Heart right ventricle (tissue), 16 donors: ENCODE measurements around the gene PAK1IP1. TPM values are rescaled to one million over a fixed set of nuclear protein-coding genes. Genes with fewer than 3 reads are reported as not detected.
A peak's percentile ranks its signal among the peaks of the same experiment; 100 is the strongest.
"Not testable (repeated sequence)": the region's sequence is repeated elsewhere in the genome, so short reads cannot be mapped to it uniquely, and the experiment has no call there.

ENCODE experiments used
- ATAC-seq, 8 donors: fragments of 200-7000 bp; cut with Tn5 transposase; one replicate each; pipeline ENCODE4 v1.9.1; 2020; ENCODE audit warnings: mild to moderate bottlenecking in 8 of 8, moderate library complexity in 8 of 8, moderate number of reproducible peaks in 1 of 8
- DNase-seq, 2 donors: peaks; one replicate each; pipeline ENCODE4 v3.0.0-alpha.2; 2020
- H3K27ac ChIP-seq, 10 donors: fragments of 200-600 bp; sonication (generic) in 2 of 10; one replicate each; pipeline versions ENCODE4 v1.5.0 to v1.8.0; 2020 to 2022; ENCODE audit warnings: mild to moderate bottlenecking in 3 of 10
- H3K27me3 ChIP-seq, 7 donors: fragments of 200-600 bp; one replicate each; pipeline ENCODE4 v1.8.0; 2021 to 2022; ENCODE audit warnings: mild to moderate bottlenecking in 2 of 7
- H3K36me3 ChIP-seq, 9 donors: fragments of 200-600 bp; sonication (generic) in 1 of 9; one replicate each; pipeline versions ENCODE4 v1.5.0 to v1.8.0; 2020 to 2022; ENCODE audit warnings: mild to moderate bottlenecking in 2 of 9
- H3K4me1 ChIP-seq, 9 donors: fragments of 200-600 bp; sonication (generic) in 1 of 9; one replicate each; pipeline versions ENCODE4 v1.5.0 to v1.8.0; 2020 to 2022; ENCODE audit warnings: mild to moderate bottlenecking in 4 of 9
- H3K4me3 ChIP-seq, 10 donors: fragments of 200-600 bp; sonication (generic) in 2 of 10; one replicate each; pipeline versions ENCODE4 v1.5.0 to v1.8.0; 2020 to 2022; ENCODE audit warnings: mild to moderate bottlenecking in 7 of 10, moderate library complexity in 2 of 10
- H3K9me3 ChIP-seq, 11 donors: fragments of 200-600 bp in 10 of 11; sonication (generic) in 2 of 11; one replicate each; pipeline versions ENCODE4 v1.5.0 to v1.8.0; 2013 to 2022; ENCODE audit warnings: mild to moderate bottlenecking in 2 of 11, control low read depth in 1 of 11, moderate library complexity in 1 of 11
- CTCF ChIP-seq, 9 donors: fragments of 200-600 bp; sonication (generic) in 2 of 9; IDR thresholded peaks; one replicate each; pipeline versions ENCODE4 v1.5.0 to v1.8.0; 2021 to 2022; ENCODE audit warnings: antibody characterized with exemption in 9 of 9, mild to moderate bottlenecking in 5 of 9, moderate library complexity in 1 of 9
- WGBS, 2 donors: extraction: QIAGEN DNeasy Blood & Tissue Kit; methylation state at CpG; one replicate each; pipeline ENCODE4 v1.1.7; 2013; ENCODE audit warnings: inconsistent platforms in 1 of 2; 5-methylcytosine and 5-hydroxymethylcytosine counted together
- intact Hi-C, 10 donors: fragments of 100-400 bp; cut with DNase I; formaldehyde crosslinking; loops; one replicate each; pipeline versions ENCODE4 v1.11.1 to v1.14.2; 2022
- polyA plus RNA-seq, 2 donors: library from polyadenylated mRNA; stranded (reverse); fragments of 200-250 nt; gene quantifications; one replicate each; pipeline ENCODE4 v1.2.3, GENCODE V29; 2013
- total RNA-seq, 10 donors: library from RNA; stranded (reverse); fragmentation: NEBNext Ultra II Directional in 3 of 10; extraction: Animal tissue kit (Norgen Biotek cat#: 25700) in 3 of 10; gene quantifications; one replicate each; pipeline versions ENCODE4 v1.2.1 to v1.2.4, GENCODE V29; 2021 to 2023
- donor health status: Arrhythmogenic right ventricular cardiomyopathy.
- donor health status: ischemic (EF 13 %, LVEDD 7.1; RV severe dilation, severe dysfunction).
- donor health status: healthy with polysubstance abuse.
- donor health status: DM: no; HTN: yes; CAD: no.
- donor health status: DM: no; HTN: no; CAD: no.
- donor health status: ischemic (EF 25% LVEDD 6.9; RV normal size, moderate dysfunction).
- donor health status: ischemic (EF 25% LVEDD 5.7; RV mildly dilated, moderate dysfunction).
- donor health status: healthy.
- donor health status: DM: yes; HTN: yes; CAD: no.
- donor health status: Ischemic cardiomyopathy.
- donor health status: ischemic (EF 35%, LVEDD 5.7; RV mildly dilated, moderate dysfunction).
- donor health status: nonischemic (EF 11% LVEDD 7.7; RV severe dilation, severe dysfunction).
- donor health status: DM: yes; HTN: yes; CAD: no.
- donor health status: PGD.
- donor health status: ischemic (EF 29% LVEDD 5.4; RV normal size, mild dysfunction).
- donor health status: nonischemic (EF 23%, LVEDD 6.1; RV moderate dilation, normal function).

Gene PAK1IP1
- total and polyA plus RNA-seq, 12 donors: 5.8 to 15.7 (median 8.4) TPM

DNA sequence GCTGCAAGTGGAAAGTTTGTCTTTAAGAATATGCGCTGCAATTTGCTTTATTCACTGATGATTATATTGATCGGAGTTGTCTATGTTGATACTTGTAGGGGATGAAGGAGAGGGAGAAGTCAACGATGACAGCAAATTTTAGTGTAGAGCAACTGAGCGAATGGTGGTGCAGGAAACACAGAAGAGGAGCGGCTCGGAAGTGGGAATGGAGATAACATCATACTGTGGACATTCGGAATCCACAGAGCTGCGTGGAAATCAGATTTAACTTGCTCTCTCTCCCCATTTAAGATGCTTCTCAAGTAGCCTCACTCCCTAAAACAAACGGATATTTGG, 52.1 kb downstream of the PAK1IP1 start:
- H3K27me3 ChIP-seq: no peaks in the 10 kb centered on the region
- intact Hi-C loops: loop anchor here in 6 of 10 donors (1.0 to 5.0 kb wide), 6 partner anchors 24 to 55 kb away; partner anchors contain the start of genes C6orf52 (in 4 of the 6), PAK1IP1 (in 4 of the 6) and TMEM14C (in 4 of the 6)
- peak overlapping the region in 9 of 10 donors; percentile 72 to 91 (median 84) for H3K27ac ChIP-seq
- TF ChIP-seq CTCF (IDR thresholded peaks at IDR 0.05): no peak
- H3K9me3 ChIP-seq: no peaks in the 10 kb centered on the region
- peaks cover 0 to 53% (median 0%) of the 10 kb centered on the region in 9 donors for H3K36me3 ChIP-seq
- DNase-seq (no peak), ATAC-seq (no peak)
- H3K4me1 ChIP-seq: peaks cover 8 to 40% (median 25%) of the 10 kb centered on the region in 9 donors
- H3K4me3 ChIP-seq: peak overlapping the region; percentile 59 to 82 (median 74)
- WGBS, 2 donors: 54 to 55% methylated on average over 9 of the region's 9 CpGs

DNA sequence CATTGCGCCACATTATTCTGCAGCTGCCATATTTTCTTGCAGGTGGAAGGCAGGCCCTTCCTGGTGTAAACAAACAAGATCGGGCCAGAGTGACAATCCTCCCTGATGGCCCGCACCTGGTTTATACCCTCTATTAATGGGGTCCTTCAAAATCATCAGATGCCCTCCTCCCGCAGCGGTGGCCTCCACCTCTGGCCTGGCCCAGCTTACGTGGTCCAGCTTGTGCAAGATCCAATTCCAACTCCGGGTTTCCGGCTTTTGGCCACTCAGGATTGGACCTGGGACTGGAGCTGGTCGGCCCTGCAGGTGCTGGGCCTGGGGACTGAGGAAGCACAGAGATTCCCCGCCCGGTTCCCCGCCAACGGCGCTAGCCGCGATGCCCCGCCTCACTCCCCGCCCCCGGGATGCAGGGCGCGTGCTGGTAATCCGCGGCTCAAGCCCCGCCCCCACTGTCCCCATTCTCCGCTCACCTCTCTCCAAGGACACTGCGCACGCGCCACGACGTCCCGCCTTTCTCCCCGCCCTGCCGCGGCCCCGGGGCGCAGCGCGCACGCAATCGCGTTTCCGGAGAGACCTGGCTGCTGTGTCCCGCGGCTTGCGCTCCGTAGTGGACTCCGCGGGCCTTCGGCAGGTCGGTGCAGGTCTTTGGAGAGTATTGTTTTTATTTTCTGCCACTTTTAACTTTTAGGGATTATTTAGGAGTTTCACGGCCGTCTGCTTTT, 52.6 kb downstream of the PAK1IP1 start, which contains the start of gene TMEM14B:
TSS of gene TMEM14B (plus strand) at position 555 of the 722 bp plus-strand sequence. CDS start 1,441 bp downstream, outside the sequence.
- peak within 1 kb of the TSS; percentile 59 to 82 (median 74) for H3K4me3 ChIP-seq
- ATAC-seq: peak; percentile 99 to 100 (median 99)
- peaks cover 8 to 40% (median 25%) of the 10 kb centered on the region in 9 donors for H3K4me1 ChIP-seq
- intact Hi-C loops: loop anchor here in 6 of 10 donors (1.0 to 5.0 kb wide), 6 partner anchors 24 to 55 kb away; partner anchors contain the start of genes C6orf52 (in 4 of the 6), PAK1IP1 (in 4 of the 6) and TMEM14C (in 4 of the 6)
- no peak for TF ChIP-seq CTCF (IDR thresholded peaks at IDR 0.05)
- no peaks in the 10 kb centered on the region for H3K27me3 ChIP-seq
- H3K36me3 ChIP-seq: peaks cover 0 to 53% (median 0%) of the 10 kb centered on the region in 9 donors
- peak; percentile 100 for DNase-seq
- WGBS, 2 donors: 2% methylated on average over 51 to 52 of the region's 52 CpGs
- H3K27ac ChIP-seq: peak within 1 kb of the TSS in 9 of 10 donors; percentile 72 to 91 (median 84)
- H3K9me3 ChIP-seq: no peaks in the 10 kb centered on the region

DNA sequence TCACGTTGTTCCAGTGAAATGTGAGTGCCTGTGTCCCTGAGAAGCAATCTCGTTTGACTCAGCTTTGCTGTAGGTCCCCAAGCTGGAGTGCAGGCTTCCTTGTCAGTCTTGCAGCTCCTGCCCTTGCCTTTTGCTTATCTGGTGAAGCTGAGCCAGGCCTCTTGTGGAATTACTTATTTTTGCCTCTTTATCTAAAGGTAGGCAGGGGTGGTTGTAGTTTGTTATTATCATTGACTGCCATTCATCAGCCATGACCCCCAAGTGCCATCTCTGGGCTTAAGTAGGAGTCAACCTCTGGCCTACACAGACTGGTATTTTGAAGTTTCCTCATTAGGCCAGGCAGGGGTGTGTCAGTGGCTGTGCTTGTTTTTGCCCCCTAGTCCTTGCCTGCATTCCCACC, 55.0 kb downstream of the PAK1IP1 start:
- no peak for DNase-seq
- H3K9me3 ChIP-seq: no peaks in the 10 kb centered on the region
- no peak overlapping the region for H3K4me3 ChIP-seq
- peaks cover 0 to 58% (median 14%) of the 10 kb centered on the region in 9 donors for H3K36me3 ChIP-seq
- peaks cover 8 to 40% (median 25%) of the 10 kb centered on the region in 9 donors for H3K4me1 ChIP-seq
- ATAC-seq: no peak
- WGBS, 2 donors: 26 to 32% methylated on average over 2 of the region's 2 CpGs
- H3K27me3 ChIP-seq: no peaks in the 10 kb centered on the region
- no peak for TF ChIP-seq CTCF (IDR thresholded peaks at IDR 0.05)
- intact Hi-C loops: loop anchor here in 2 of 10 donors (5.0 to 10.0 kb wide), 2 partner anchors 55 to 57 kb away; partner anchors contain the start of genes C6orf52 (in 2 of the 2) and PAK1IP1 (in 2 of the 2)
- H3K27ac ChIP-seq: no peak overlapping the region

- not testable (repeated sequence) for H3K4me3 ChIP-seq, DNase-seq, H3K27ac ChIP-seq, H3K9me3 ChIP-seq, H3K27me3 ChIP-seq, ATAC-seq
- WGBS, 2 donors: 40 to 47% methylated on average over 6 of the region's 6 CpGs
- peaks cover 0 to 63% (median 14%) of the 10 kb centered on the region in 9 donors for H3K36me3 ChIP-seq
- intact Hi-C loops: loop anchor here in 1 of 10 donors (10.0 kb wide), 1 partner anchor 56 kb away; the partner anchor contains the start of genes C6orf52 and PAK1IP1
- peaks cover 8 to 40% (median 25%) of the 10 kb centered on the region in 9 donors for H3K4me1 ChIP-seq
These were observed 55.8 kb downstream of the PAK1IP1 start for GRCh38 chr6:10750568-10750967.

GRCh38 chr6:10751757-10752156, 57.0 kb downstream of the PAK1IP1 start:
- H3K27ac ChIP-seq, H3K4me3 ChIP-seq, DNase-seq, ATAC-seq, H3K9me3 ChIP-seq, H3K27me3 ChIP-seq: not testable (repeated sequence)
- 71 to 72% methylated on average over 5 of the region's 5 CpGs for WGBS, 2 donors
- Histone ChIP-seq H3K4me1 (peaks cover 8 to 37% (median 23%) of the 10 kb centered on the region in 9 donors), H3K36me3 (peaks cover 0 to 75% (median 18%) of the 10 kb centered on the region in 9 donors)
- intact Hi-C loops: loop anchor here in 1 of 10 donors (10.0 kb wide), 1 partner anchor 57 kb away; the partner anchor contains the start of genes C6orf52 and PAK1IP1
